Osteocyte (in vitro differentiated cells): ENCODE measurements around the gene CLEC18C. TPM values are rescaled to one million over a fixed set of nuclear protein-coding genes. Genes with fewer than 3 reads are reported as not detected.
"Not testable (repeated sequence)": the region's sequence is repeated elsewhere in the genome, so short reads cannot be mapped to it uniquely, and the experiment has no call there.

Source experiments
- DNase-seq: peaks from one replicate; pipeline ENCODE4 v3.0.0; 2021; ENCODE audit warnings: mixed read lengths; ENCODE audit not compliant: unreplicated experiment; ENCODE audit errors: extremely low spot score
- H3K27ac Mint-ChIP-seq: one replicate; pipeline ENCODE4 v1.8.0; 2021; ENCODE audit warnings: mild to moderate bottlenecking, mixed read lengths; ENCODE audit not compliant: unreplicated experiment
- H3K27me3 Mint-ChIP-seq: one replicate; pipeline ENCODE4 v1.8.0; 2021; ENCODE audit warnings: mixed read lengths; ENCODE audit not compliant: unreplicated experiment
- H3K36me3 Mint-ChIP-seq: one replicate; pipeline ENCODE4 v1.8.0; 2021; ENCODE audit warnings: mixed read lengths; ENCODE audit not compliant: unreplicated experiment
- H3K4me1 Mint-ChIP-seq: one replicate; pipeline ENCODE4 v1.8.0; 2021; ENCODE audit warnings: mixed read lengths; ENCODE audit not compliant: unreplicated experiment
- H3K4me3 Mint-ChIP-seq: one replicate; pipeline ENCODE4 v1.8.0; 2021; ENCODE audit warnings: mild to moderate bottlenecking, moderate library complexity, mixed read lengths; ENCODE audit not compliant: unreplicated experiment
- H3K9me3 Mint-ChIP-seq: one replicate; pipeline ENCODE4 v1.8.0; 2021; ENCODE audit warnings: mixed read lengths; ENCODE audit not compliant: unreplicated experiment
- long read RNA-seq: library from polyadenylated mRNA; unstranded; transcript quantifications from one replicate; pipeline ENCODE4 v2.0.0, GENCODE V29; 2021
- total RNA-seq: library from RNA; stranded (reverse); gene quantifications from 2 replicates; pipeline ENCODE4 v1.2.1, GENCODE V29; 2021

CLEC18C gene
- 0.71 TPM in 1 of 2 replicates, not detected in the other for total RNA-seq
- long read RNA-seq: 0 reads

GRCh38 chr16:70173212-70173837 lies at the start of gene CLEC18C:
TSS of gene CLEC18C (plus strand) at chr16:70173787. CDS start at chr16:70174279, 492 bp downstream.
- H3K27me3 Mint-ChIP-seq, H3K36me3 Mint-ChIP-seq, H3K27ac Mint-ChIP-seq, H3K9me3 Mint-ChIP-seq, H3K4me3 Mint-ChIP-seq, DNase-seq, H3K4me1 Mint-ChIP-seq: not testable (repeated sequence)

- not testable (repeated sequence) for H3K4me3 Mint-ChIP-seq, H3K9me3 Mint-ChIP-seq, H3K27me3 Mint-ChIP-seq, DNase-seq, H3K27ac Mint-ChIP-seq
- Mint-ChIP-seq H3K36me3 (peaks cover 25% of the 10 kb centered on the region), H3K4me1 (peaks cover 11% of the 10 kb centered on the region)
Observed at GRCh38 chr16:70123822-70124221, 49.8 kb upstream of the CLEC18C start.

- H3K36me3 Mint-ChIP-seq: peaks cover 28% of the 10 kb centered on the region
- not testable (repeated sequence) for DNase-seq, H3K9me3 Mint-ChIP-seq, H3K4me1 Mint-ChIP-seq, H3K27ac Mint-ChIP-seq, H3K27me3 Mint-ChIP-seq, H3K4me3 Mint-ChIP-seq
Observed at GRCh38 chr16:70126226-70126625, 47.4 kb upstream of the CLEC18C start.

- peaks cover 31% of the 10 kb centered on the region for H3K36me3 Mint-ChIP-seq
- H3K4me1 Mint-ChIP-seq, DNase-seq, H3K4me3 Mint-ChIP-seq, H3K9me3 Mint-ChIP-seq, H3K27ac Mint-ChIP-seq, H3K27me3 Mint-ChIP-seq: not testable (repeated sequence)
Observed at GRCh38 chr16:70127706-70128105, 45.9 kb upstream of the CLEC18C start.

GRCh38 chr16:70128844-70129243 lies 44.7 kb upstream of the CLEC18C start:
- H3K27ac Mint-ChIP-seq, H3K27me3 Mint-ChIP-seq, H3K9me3 Mint-ChIP-seq, DNase-seq, H3K4me3 Mint-ChIP-seq, H3K4me1 Mint-ChIP-seq: not testable (repeated sequence)
- peaks cover 28% of the 10 kb centered on the region for H3K36me3 Mint-ChIP-seq

- H3K36me3 Mint-ChIP-seq: peaks cover 42% of the 10 kb centered on the region
- not testable (repeated sequence) for H3K27ac Mint-ChIP-seq, H3K4me3 Mint-ChIP-seq, H3K27me3 Mint-ChIP-seq, DNase-seq, H3K4me1 Mint-ChIP-seq, H3K9me3 Mint-ChIP-seq
Observed at GRCh38 chr16:70135796-70136195, 37.8 kb upstream of the CLEC18C start.

GRCh38 chr16:70136595-70136994 lies 37.0 kb upstream of the CLEC18C start:
- not testable (repeated sequence) for DNase-seq, H3K4me3 Mint-ChIP-seq, H3K27ac Mint-ChIP-seq, H3K27me3 Mint-ChIP-seq, H3K9me3 Mint-ChIP-seq, H3K4me1 Mint-ChIP-seq
- peaks cover 42% of the 10 kb centered on the region for H3K36me3 Mint-ChIP-seq

- H3K4me1 Mint-ChIP-seq, H3K27me3 Mint-ChIP-seq, H3K4me3 Mint-ChIP-seq, H3K9me3 Mint-ChIP-seq, DNase-seq, H3K27ac Mint-ChIP-seq: not testable (repeated sequence)
- peaks cover 29% of the 10 kb centered on the region for H3K36me3 Mint-ChIP-seq
Observed at GRCh38 chr16:70142739-70143138, 30.8 kb upstream of the CLEC18C start.

- H3K4me3 Mint-ChIP-seq, DNase-seq, H3K9me3 Mint-ChIP-seq, H3K27ac Mint-ChIP-seq, H3K4me1 Mint-ChIP-seq, H3K27me3 Mint-ChIP-seq: not testable (repeated sequence)
- peaks cover 32% of the 10 kb centered on the region for H3K36me3 Mint-ChIP-seq
Observed at GRCh38 chr16:70143231-70143895, 30.2 kb upstream of the CLEC18C start.

GRCh38 chr16:70147853-70148252 lies 25.7 kb upstream of the CLEC18C start:
- DNase-seq, H3K4me3 Mint-ChIP-seq, H3K27me3 Mint-ChIP-seq, H3K4me1 Mint-ChIP-seq, H3K27ac Mint-ChIP-seq, H3K9me3 Mint-ChIP-seq: not testable (repeated sequence)
- H3K36me3 Mint-ChIP-seq: peaks cover 44% of the 10 kb centered on the region

- H3K27me3 Mint-ChIP-seq, H3K27ac Mint-ChIP-seq, H3K4me3 Mint-ChIP-seq, H3K9me3 Mint-ChIP-seq, H3K4me1 Mint-ChIP-seq, DNase-seq: not testable (repeated sequence)
- H3K36me3 Mint-ChIP-seq: peaks cover 46% of the 10 kb centered on the region
Observed at GRCh38 chr16:70148453-70148852, 25.1 kb upstream of the CLEC18C start.

GRCh38 chr16:70149296-70149695 lies 24.3 kb upstream of the CLEC18C start:
- H3K9me3 Mint-ChIP-seq, H3K4me3 Mint-ChIP-seq, H3K4me1 Mint-ChIP-seq, H3K27me3 Mint-ChIP-seq, DNase-seq, H3K27ac Mint-ChIP-seq: not testable (repeated sequence)
- H3K36me3 Mint-ChIP-seq: peaks cover 48% of the 10 kb centered on the region
